Testis (tissue), 3 donors: ENCODE measurements around the gene CPLANE2. TPM values are rescaled to one million over a fixed set of nuclear protein-coding genes. Genes with fewer than 3 reads are reported as not detected.
"Not testable (repeated sequence)": the region's sequence is repeated elsewhere in the genome, so short reads cannot be mapped to it uniquely, and the experiment has no call there.

Experiments used
- DNase-seq: peaks from one replicate; pipeline ENCODE4 v3.0.0-alpha.2; 2019
- H3K27ac ChIP-seq, 2 donors: fragments of 200-600 bp; sonication (generic); one replicate each; pipeline ENCODE4 v1.5.1; 2019
- H3K27me3 ChIP-seq: fragments of 200-600 bp; sonication (generic); one replicate; pipeline ENCODE4 v1.5.1; 2019
- H3K36me3 ChIP-seq: fragments of 200-600 bp; sonication (generic); one replicate; pipeline ENCODE4 v1.5.1; 2017; ENCODE audit warnings: low read depth; ENCODE audit errors: missing control alignments
- H3K4me1 ChIP-seq: fragments of 200-600 bp; sonication (generic); one replicate; pipeline ENCODE4 v1.5.1; 2019
- H3K4me3 ChIP-seq, 2 donors: fragments of 200-600 bp; sonication (generic); one replicate each; pipeline ENCODE4 v1.5.1; 2017 to 2019
- H3K9me3 ChIP-seq: fragments of 200-600 bp; sonication (generic); one replicate; pipeline ENCODE4 v1.5.1; 2017
- POLR2A ChIP-seq: fragments of 450-650 bp; IDR thresholded peaks from one replicate; pipeline ENCODE4 v1.6.1; 2017; ENCODE audit warnings: antibody characterized with exemption, mild to moderate bottlenecking, moderate library complexity
- WGBS, 2 donors: methylation state at CpG; one replicate each; pipeline ENCODE4 v1.1.5; 2018; 5-methylcytosine and 5-hydroxymethylcytosine counted together
- intact Hi-C: fragments of 100-400 bp; cut with DNase I; formaldehyde crosslinking; loops from one replicate; pipeline ENCODE4 v1.15.1; 2023; ENCODE audit warnings: low total_unique reads
- polyA plus RNA-seq: library from polyadenylated mRNA; stranded (reverse); fragments of 350-450 nt; fragmentation: Illumina TruSeq; extraction: RNeasy Lipid Tissue Mini Kit (QIAGEN cat#74804); gene quantifications from one replicate; pipeline ENCODE4 v1.2.3, GENCODE V29; 2014; ENCODE audit warnings: low read depth, low replicate concordance; ENCODE audit not compliant: insufficient read depth
- total RNA-seq, 2 donors: library from RNA; depleted of rRNA; stranded (reverse); fragments of >200 nt; gene quantifications; one replicate each; pipeline ENCODE4 v1.2.3, GENCODE V29; 2016
- TF ChIP-seq, protein P1 (sequence below), 3 experiments: fragments of 450-650 bp in 2 of 3; fragments of 200-600 bp in 1 of 3; sonication (generic) in 1 of 3; IDR thresholded peaks; one replicate each; pipeline ENCODE4 v1.5.1; 2016 to 2019; ENCODE audit warnings: antibody characterized with exemption in 3 of 3, mild to moderate bottlenecking in 2 of 3, moderate library complexity in 1 of 3

CPLANE2 gene
- total and polyA plus RNA-seq, 3 donors from 2014 or later = 10.6 to 11.8 (median 11.1) TPM

DNA sequence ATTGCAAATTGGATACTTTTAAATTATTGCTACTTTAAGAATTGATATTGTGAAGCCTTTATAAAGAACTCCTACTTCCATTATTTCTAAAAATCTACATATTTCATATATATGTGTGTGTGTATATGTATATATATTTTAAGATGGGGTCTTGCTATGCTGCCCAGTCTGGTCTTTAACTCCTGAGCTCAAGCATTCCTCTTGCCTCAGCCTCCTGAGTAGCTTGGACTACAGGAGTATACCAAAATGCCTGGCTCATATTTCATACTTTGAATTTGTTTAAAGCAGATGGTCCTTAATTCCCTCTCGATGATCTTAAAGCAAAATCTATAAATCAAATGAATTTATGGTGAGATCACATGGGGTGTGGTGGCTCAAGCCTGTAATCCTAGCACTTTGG lies 25.1 kb upstream of the CPLANE2 start:
- 76 to 80% methylated on average over 1 of the region's 1 CpG for WGBS, 2 donors
- intact Hi-C loops = no loop called here

DNA sequence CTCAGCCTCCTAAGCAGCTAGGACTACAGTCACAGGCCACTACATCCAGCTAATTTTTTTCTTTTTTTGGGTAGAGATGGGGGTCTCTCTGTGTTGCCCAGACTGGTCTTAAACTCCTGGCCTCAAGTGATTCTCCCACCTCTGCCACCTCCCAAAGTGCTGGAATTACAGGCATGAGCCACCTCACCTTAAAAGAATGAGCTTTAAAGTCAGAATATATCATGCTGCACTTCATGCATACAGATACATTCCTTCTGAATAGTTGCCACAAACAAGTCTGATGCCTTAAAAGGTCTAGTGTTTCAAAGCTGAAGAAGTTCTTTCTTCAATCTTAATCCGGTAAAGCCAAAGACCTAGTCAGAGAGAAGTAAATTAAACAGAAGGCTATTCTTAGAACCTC lies 23.8 kb upstream of the CPLANE2 start:
- H3K27ac ChIP-seq = no peak overlapping the region
- H3K36me3 ChIP-seq = no peaks in the 10 kb centered on the region
- no peak for DNase-seq
- no peaks in the 10 kb centered on the region for H3K4me1 ChIP-seq
- intact Hi-C loops = no loop called here
- no peak overlapping the region for H3K4me3 ChIP-seq
- TF ChIP-seq, protein P1, sequence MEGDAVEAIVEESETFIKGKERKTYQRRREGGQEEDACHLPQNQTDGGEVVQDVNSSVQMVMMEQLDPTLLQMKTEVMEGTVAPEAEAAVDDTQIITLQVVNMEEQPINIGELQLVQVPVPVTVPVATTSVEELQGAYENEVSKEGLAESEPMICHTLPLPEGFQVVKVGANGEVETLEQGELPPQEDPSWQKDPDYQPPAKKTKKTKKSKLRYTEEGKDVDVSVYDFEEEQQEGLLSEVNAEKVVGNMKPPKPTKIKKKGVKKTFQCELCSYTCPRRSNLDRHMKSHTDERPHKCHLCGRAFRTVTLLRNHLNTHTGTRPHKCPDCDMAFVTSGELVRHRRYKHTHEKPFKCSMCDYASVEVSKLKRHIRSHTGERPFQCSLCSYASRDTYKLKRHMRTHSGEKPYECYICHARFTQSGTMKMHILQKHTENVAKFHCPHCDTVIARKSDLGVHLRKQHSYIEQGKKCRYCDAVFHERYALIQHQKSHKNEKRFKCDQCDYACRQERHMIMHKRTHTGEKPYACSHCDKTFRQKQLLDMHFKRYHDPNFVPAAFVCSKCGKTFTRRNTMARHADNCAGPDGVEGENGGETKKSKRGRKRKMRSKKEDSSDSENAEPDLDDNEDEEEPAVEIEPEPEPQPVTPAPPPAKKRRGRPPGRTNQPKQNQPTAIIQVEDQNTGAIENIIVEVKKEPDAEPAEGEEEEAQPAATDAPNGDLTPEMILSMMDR (IDR thresholded peaks at IDR 0.05) = no peak
- TF ChIP-seq POLR2A = no peak
- H3K9me3 ChIP-seq = no peaks in the 10 kb centered on the region
- 76 to 86% methylated on average over 1 of the region's 1 CpG for WGBS, 2 donors
- no peaks in the 10 kb centered on the region for H3K27me3 ChIP-seq

More for the DNA sequence above, 25.1 kb upstream of the CPLANE2 start:
- TF ChIP-seq POLR2A = no peak
- TF ChIP-seq, protein P1 (IDR thresholded peaks at IDR 0.05) = no peak
- no peaks in the 10 kb centered on the region for H3K9me3 ChIP-seq
- no peak overlapping the region for H3K27ac ChIP-seq
- no peaks in the 10 kb centered on the region for H3K36me3 ChIP-seq
- DNase-seq = no peak
- no peaks in the 10 kb centered on the region for H3K27me3 ChIP-seq
- no peaks in the 10 kb centered on the region for H3K4me1 ChIP-seq
- no peak overlapping the region for H3K4me3 ChIP-seq

DNA sequence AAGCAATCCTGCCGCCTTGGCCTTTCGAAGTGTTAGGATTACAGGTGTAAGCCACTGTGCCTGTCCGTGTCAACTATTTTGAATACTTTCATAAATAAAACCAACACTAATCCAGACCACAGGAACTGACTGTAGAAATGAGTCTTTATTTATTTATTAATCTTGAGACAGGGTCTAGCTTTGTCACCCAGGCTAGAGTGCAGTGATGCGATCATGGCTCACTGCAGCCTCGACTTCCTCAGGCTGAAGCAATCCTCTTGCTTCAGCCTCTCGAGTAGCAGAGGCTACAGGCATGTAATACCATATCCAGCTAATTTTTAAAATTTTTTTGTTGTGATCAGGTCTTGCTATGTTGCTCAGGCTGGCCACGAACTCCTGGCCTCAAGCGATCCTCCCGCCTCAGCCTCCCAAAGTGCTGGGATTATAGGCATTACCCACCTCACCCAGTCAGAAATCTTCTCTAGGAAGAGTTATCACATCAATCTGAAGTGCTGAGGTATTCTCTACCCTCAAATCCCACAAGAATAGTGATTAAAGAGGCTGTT lies 21.7 kb upstream of the CPLANE2 start:
- H3K27ac ChIP-seq = no peak overlapping the region
- intact Hi-C loops = no loop called here
- TF ChIP-seq, protein P1 (IDR thresholded peaks at IDR 0.05) = no peak
- no peak for TF ChIP-seq POLR2A
- peaks cover 9% of the 10 kb centered on the region for H3K4me1 ChIP-seq
- H3K9me3 ChIP-seq = no peaks in the 10 kb centered on the region
- no peaks in the 10 kb centered on the region for H3K27me3 ChIP-seq
- no peak for DNase-seq
- no peaks in the 10 kb centered on the region for H3K36me3 ChIP-seq
- H3K4me3 ChIP-seq = no peak overlapping the region
- 95 to 97% methylated on average over 9 of the region's 9 CpGs for WGBS, 2 donors

DNA sequence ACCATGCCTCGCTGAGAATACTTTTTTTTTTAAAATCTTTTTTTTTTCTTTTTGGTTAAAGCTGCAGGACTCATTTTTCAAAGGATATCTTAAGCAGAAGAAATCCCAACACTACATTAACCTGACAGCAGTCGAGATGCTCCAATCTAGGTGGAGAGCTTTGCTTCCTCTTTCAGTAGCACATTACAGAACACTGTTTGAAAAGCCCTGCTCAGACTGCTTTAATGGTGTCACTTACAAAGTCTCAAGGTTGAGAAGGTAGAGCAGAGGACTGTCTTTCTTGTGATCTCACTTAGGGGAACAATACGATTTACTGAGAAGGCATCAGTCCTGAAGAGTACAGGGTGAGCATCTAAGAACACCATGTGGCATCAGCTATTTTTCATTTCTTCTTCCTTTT lies 21.0 kb upstream of the CPLANE2 start:
- H3K27ac ChIP-seq = no peak overlapping the region
- H3K9me3 ChIP-seq = no peaks in the 10 kb centered on the region
- H3K4me1 ChIP-seq = peaks cover 10% of the 10 kb centered on the region
- TF ChIP-seq, protein P1 (IDR thresholded peaks at IDR 0.05) = no peak
- no peaks in the 10 kb centered on the region for H3K36me3 ChIP-seq
- no peak for DNase-seq
- H3K4me3 ChIP-seq = no peak overlapping the region
- intact Hi-C loops = no loop called here
- no peaks in the 10 kb centered on the region for H3K27me3 ChIP-seq
- WGBS, 2 donors = 95 to 97% methylated on average over 3 of the region's 3 CpGs

DNA sequence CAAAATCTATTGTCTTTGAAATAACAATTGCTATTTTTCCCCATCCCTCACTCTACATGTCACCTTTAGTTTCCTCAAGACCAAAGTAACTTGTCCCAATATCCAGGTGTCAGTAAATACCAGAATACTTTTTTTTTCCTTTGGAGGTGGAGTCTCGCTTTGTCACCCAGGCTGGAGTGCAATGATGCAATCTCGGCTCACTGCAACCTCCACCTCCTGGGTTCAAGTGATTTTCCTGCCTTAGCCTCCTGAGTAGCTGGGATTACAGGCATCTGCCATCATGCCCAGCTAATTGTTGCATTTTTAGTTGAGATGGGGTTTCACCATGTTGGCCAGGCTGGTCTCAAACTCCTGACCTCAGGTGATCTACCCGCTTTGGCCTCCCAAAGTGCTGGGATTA lies 20.6 kb upstream of the CPLANE2 start:
- H3K27ac ChIP-seq, H3K4me3 ChIP-seq, H3K36me3 ChIP-seq, DNase-seq, H3K9me3 ChIP-seq, intact Hi-C loops, H3K4me1 ChIP-seq, H3K27me3 ChIP-seq: not testable (repeated sequence)
- WGBS, 2 donors = 99 to 100% methylated on average over 3 of the region's 3 CpGs
